Raji (cell line): Measurements from ENCODE around the gene PECR.

Source experiments
- POLR2A ChIP-seq: IDR thresholded peaks from 2 replicates; pipeline ENCODE4 v1.6.1; 2011; ENCODE audit warnings: low read depth, low read length, control low read depth; ENCODE audit not compliant: insufficient read depth

The PECR gene

GRCh38 chr2:216081487-216082116 lies at the start of gene PECR, which contains the start of gene TMEM169:
Gene PECR (minus strand): TSS chr2:216081809. CDS start chr2:216081741, 68 bp downstream.
Gene TMEM169 (plus strand): TSS chr2:216081919. CDS start chr2:216095964, 14,045 bp downstream.
- peak; percentile 75 for TF ChIP-seq POLR2A

DNA sequence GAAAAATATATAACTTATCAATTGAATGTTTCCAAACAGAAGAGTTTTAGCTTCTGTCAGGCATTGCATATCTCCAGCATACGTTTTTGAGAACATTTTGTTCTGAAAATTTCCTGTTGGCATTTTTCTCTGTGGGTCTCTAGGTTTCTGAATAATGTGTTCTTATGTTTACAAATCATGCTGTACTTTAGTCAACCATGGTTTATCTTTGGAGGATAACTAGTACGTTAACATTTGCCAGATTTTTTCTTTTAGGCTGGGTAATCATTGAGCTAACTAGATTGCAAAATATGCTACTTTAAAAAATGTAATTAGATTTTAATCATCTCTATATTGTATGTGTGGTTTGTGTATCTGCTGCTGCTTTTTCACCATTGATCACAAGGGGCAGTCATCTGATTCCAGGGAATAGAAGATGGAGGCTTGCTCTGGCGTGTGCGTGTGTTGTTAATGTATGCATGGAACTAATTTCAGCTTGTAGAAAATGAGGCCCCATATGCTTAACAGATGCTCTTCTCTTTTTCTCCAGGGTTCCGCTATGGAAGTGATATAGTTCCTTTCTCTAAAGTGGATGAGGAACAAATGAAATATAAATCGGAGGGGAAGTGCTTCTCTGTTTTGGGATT lies 48.9 kb upstream of the PECR start:
- no peak for TF ChIP-seq POLR2A

- no peak for TF ChIP-seq POLR2A
These were observed 45.3 kb upstream of the PECR start for GRCh38 chr2:216126943-216127342.

DNA sequence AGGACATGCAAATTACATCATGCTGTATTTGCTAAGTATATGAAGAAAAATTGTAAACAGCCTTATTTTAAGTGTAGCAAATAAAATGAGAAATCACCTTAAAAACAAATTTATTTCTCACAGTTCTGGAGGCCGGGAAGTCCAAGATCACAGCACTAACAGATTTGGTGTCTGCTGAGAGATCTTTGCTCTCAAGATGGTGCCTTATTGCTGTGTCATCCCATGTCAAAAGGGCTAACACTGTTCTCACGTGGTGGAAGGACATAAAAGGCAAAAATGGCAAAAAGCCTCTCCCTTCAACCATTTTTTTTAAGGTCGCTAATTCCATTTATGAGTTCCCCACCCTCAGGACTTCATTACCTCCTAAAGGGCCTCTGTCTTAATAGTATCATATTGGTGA lies 39.6 kb upstream of the PECR start:
- no peak for TF ChIP-seq POLR2A

- no peak for TF ChIP-seq POLR2A
These were observed 38.4 kb upstream of the PECR start for GRCh38 chr2:216119986-216120385.

GRCh38 chr2:216119146-216119545 lies 37.5 kb upstream of the PECR start:
- no peak for TF ChIP-seq POLR2A

GRCh38 chr2:216118474-216118873 lies 36.9 kb upstream of the PECR start:
- no peak for TF ChIP-seq POLR2A

GRCh38 chr2:216117561-216118340 lies 36.1 kb upstream of the PECR start:
- no peak for TF ChIP-seq POLR2A

DNA sequence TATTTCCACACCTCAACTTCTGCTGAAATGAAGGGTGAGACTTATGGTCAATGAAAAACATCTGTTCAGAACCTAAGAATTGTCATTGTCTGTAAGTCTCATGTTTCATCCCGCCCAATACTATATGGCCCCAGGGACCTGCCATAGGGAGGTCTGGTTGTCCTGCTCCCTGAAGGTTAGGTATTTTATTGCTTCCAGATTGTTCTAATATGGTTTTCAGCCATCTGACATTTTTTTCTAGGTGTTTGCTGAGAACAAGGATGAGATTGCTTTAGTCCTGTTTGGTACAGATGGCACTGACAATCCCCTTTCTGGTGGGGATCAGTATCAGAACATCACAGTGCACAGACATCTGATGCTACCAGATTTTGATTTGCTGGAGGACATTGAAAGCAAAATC lies 34.8 kb upstream of the PECR start:
- TF ChIP-seq POLR2A = no peak

- TF ChIP-seq POLR2A = no peak
These were observed 33.3 kb upstream of the PECR start for GRCh38 chr2:216114714-216115531.

DNA sequence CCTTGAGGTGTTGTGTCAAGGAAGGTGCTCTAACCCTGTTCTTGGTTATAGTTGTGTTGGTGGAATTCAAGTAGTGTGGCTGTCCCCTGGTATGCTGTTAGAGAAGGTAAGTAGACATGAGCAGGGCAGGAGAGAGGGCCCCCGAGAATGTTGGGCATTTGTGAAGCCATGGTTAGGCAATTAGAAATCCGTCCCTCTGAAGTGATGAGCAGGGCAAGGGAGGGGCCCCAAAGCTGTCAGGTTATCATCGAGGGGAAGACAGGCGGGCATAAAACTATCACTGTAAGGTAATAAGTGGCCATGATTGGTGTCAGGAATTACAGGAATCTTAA lies 32.7 kb upstream of the PECR start:
- no peak for TF ChIP-seq POLR2A

GRCh38 chr2:216113572-216113971 lies 32.0 kb upstream of the PECR start:
- TF ChIP-seq POLR2A = no peak

DNA sequence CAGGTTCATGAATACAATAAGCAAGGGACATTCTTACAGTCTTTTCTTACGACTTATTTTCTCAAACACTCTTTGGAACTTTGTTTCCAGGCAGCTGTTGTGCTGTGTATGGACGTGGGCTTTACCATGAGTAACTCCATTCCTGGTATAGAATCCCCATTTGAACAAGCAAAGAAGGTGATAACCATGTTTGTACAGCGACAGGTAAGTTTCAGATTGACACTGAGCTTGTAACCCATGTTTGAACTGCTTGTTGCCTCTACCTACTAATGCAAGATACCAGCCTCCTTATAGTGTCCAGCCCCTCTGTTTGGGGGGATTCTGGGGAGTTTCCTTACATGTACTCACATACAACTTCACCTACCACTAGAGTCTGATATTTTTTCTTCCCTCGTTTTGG lies 31.3 kb upstream of the PECR start:
- no peak for TF ChIP-seq POLR2A

DNA sequence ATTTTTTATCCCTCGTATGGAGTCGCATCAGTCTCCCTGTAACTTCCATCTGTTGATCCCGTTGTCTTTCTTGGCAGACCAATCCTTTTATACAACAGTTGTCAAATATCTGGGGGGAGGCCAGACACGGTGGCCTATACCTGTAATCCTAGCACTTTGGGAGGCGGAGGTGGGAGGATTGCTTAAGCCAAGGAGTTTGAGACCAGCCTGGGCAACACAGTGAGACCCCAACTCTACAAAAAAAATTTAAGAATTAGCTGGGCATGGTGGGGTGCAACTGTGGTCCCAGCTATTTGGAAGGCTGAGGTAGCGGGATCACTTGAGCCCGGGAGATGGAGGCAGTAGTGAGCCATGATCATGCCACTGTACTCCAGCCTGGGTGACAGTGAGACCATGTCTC lies 29.5 kb upstream of the PECR start:
- TF ChIP-seq POLR2A = no peak

- no peak for TF ChIP-seq POLR2A
These were observed 29.0 kb upstream of the PECR start for GRCh38 chr2:216110620-216111019.
